Spinal cord (tissue), 10 donors: ENCODE results near the gene SHF. TPM values are rescaled to one million over a fixed set of nuclear protein-coding genes. Genes with fewer than 3 reads are reported as not detected.
"Not testable (repeated sequence)": the region's sequence is repeated elsewhere in the genome, so short reads cannot be mapped to it uniquely, and the experiment has no call there.

Source experiments
- DNase-seq, 6 donors: peaks; one replicate each; pipeline versions ENCODE4 v3.0.0 to v3.0.0-alpha.2; 2013 to 2015; ENCODE audit warnings: low spot score in 6 of 6, low read depth in 4 of 6
- H3K27ac ChIP-seq: one replicate; pipeline ENCODE4 v1.5.1; 2013; ENCODE audit warnings: low read depth, low read length, control low read depth
- H3K27me3 ChIP-seq: one replicate; pipeline ENCODE4 v1.6.1; 2013; ENCODE audit warnings: low read length; ENCODE audit not compliant: control insufficient read depth, insufficient read depth
- H3K36me3 ChIP-seq: one replicate; pipeline ENCODE4 v1.6.1; 2013; ENCODE audit warnings: low read length; ENCODE audit not compliant: control insufficient read depth, insufficient read depth
- H3K4me1 ChIP-seq: one replicate; pipeline ENCODE4 v1.6.1; 2013; ENCODE audit warnings: low read length; ENCODE audit not compliant: control insufficient read depth, insufficient read depth
- H3K4me3 ChIP-seq: one replicate; pipeline ENCODE4 v1.5.1; 2013; ENCODE audit warnings: low read depth, low read length, control low read depth
- H3K9me3 ChIP-seq: one replicate; pipeline ENCODE4 v1.6.1; 2013; ENCODE audit warnings: low read length; ENCODE audit not compliant: control insufficient read depth, insufficient read depth
- WGBS: methylation state at CpG from one replicate; pipeline ENCODE4 v1.1.5; 2013; ENCODE audit warnings: missing lambda C conversion rate; ENCODE audit not compliant: insufficient coverage; 5-methylcytosine and 5-hydroxymethylcytosine counted together
- long read RNA-seq, 4 donors: transcript quantifications; one replicate each; lab custom pipeline, GENCODE V29; 2026
- polyA plus RNA-seq, 2 donors: library from polyadenylated mRNA; unstranded; fragments of 120-200 nt; gene quantifications; one replicate each; pipeline ENCODE4 v1.2.1, GENCODE V29; 2013; ENCODE audit not compliant: insufficient read length in 2 of 2
- total RNA-seq, 2 donors: library from RNA; depleted of rRNA in 1 of 2; stranded (reverse); fragments of 120-200 nt in 1 of 2; fragments of >200 nt in 1 of 2; gene quantifications; one replicate each; pipeline versions ENCODE4 v1.2.3 to v1.2.4, GENCODE V29; 2013 to 2014
- donor health status: healthy.

The SHF gene
- total RNA-seq (10 to 100 TPM; 15.2 to 29.1 TPM), polyA plus RNA-seq (10 to 100 TPM; 60.1 to 73.3 TPM)
- long read RNA-seq, donor 1, partial matches to known transcripts: 0 of 3 reads
- long read RNA-seq, donor 1, other reads (novel, unspliced or antisense): 0 of 3 reads
- long read RNA-seq, donor 2, partial matches to known transcripts: 0 of 2 reads
- long read RNA-seq, donor 2, other reads (novel, unspliced or antisense): 0 of 2 reads
- long read RNA-seq, donor 3, partial matches to known transcripts: 0 of 1 reads
- long read RNA-seq, donor 3, other reads (novel, unspliced or antisense): 0 of 1 reads
- long read RNA-seq, donor 4, partial matches to known transcripts: 0 of 4 reads
- long read RNA-seq, donor 4, other reads (novel, unspliced or antisense): 0 of 4 reads

GRCh38 chr15:45187894-45188830 is at the start of gene SHF:
Gene SHF, minus strand, starts transcription at chr15:45187966. Its CDS starts 15 bp downstream, at chr15:45187951.
- DNase-seq: peak in 5 of 6 donors; percentile 68 to 97 (median 74)
- Histone ChIP-seq H3K9me3 (no peaks in the 10 kb centered on the region), H3K4me1 (peaks cover 46% of the 10 kb centered on the region), H3K4me3 (peak within 1 kb of the TSS; percentile 76), H3K36me3 (peaks cover 10% of the 10 kb centered on the region), H3K27ac (peak within 1 kb of the TSS; percentile 64), H3K27me3 (no peaks in the 10 kb centered on the region)
- WGBS: under 1% methylated on average over 34 of the region's 57 CpGs

DNA sequence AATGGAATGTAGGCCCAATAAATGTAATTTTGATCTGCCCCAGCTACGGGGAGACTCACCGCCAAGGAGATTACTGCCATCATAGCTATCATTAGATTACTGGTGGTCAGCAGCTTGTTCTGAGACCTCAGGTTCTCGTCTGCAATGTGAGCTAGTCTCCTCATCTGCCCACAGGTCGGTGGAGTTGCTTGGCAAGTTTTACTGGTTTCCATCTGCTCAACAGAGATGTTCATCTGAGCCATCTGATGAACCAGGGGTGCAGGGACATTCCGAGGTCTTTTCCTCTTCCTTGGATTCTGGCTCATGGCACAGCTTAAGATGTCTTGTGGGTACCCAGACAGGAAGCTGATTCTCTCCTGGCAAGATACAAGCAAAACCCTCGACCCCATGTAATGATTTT is 49.0 kb upstream of the SHF start:
- not testable (repeated sequence) for H3K27me3 ChIP-seq, H3K36me3 ChIP-seq, H3K4me1 ChIP-seq, DNase-seq, H3K9me3 ChIP-seq, H3K4me3 ChIP-seq, H3K27ac ChIP-seq
- WGBS: 56% methylated on average over 6 of the region's 6 CpGs

GRCh38 chr15:45234562-45235235 is 46.9 kb upstream of the SHF start:
- H3K9me3 ChIP-seq: peaks cover 3% of the 10 kb centered on the region

GRCh38 chr15:45231864-45232562 is 44.2 kb upstream of the SHF start:
- WGBS: 83% methylated on average over 1 of the region's 4 CpGs
- no peak for DNase-seq
- Histone ChIP-seq H3K4me1 (no peaks in the 10 kb centered on the region), H3K4me3 (no peak overlapping the region), H3K36me3 (no peaks in the 10 kb centered on the region), H3K9me3 (peaks cover 3% of the 10 kb centered on the region), H3K27me3 (no peaks in the 10 kb centered on the region), H3K27ac (no peak overlapping the region)

More at GRCh38 chr15:45234562-45235235, 46.9 kb upstream of the SHF start:
- no peaks in the 10 kb centered on the region for H3K4me1 ChIP-seq
- no peak overlapping the region for H3K27ac ChIP-seq
- H3K4me3 ChIP-seq: no peak overlapping the region
- H3K27me3 ChIP-seq: no peaks in the 10 kb centered on the region
- H3K36me3 ChIP-seq: no peaks in the 10 kb centered on the region
- DNase-seq: no peak
- WGBS: 96% methylated on average over 5 of the region's 11 CpGs

DNA sequence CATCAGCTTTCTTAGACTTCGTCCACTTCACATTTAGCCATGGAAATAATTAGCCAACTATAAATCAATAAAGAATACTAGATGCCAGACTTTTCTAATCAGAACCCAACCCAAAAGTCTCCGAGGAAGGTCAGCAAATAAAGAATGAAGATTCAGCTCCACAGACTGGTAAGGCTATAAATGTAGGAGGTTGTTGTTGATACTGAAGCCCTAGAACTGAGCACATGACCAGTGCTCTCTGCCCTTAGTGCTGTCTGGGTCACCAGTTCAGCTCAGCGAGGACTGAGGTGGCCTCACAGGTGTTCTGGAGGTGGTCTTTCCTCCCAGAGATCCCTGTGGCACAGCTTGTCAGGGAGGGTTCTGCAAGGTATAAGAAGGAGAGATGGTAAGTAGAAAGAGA is 43.4 kb upstream of the SHF start:
- Histone ChIP-seq H3K4me1 (no peaks in the 10 kb centered on the region), H3K36me3 (no peaks in the 10 kb centered on the region), H3K27ac (no peak overlapping the region), H3K4me3 (no peak overlapping the region), H3K27me3 (no peaks in the 10 kb centered on the region), H3K9me3 (peaks cover 3% of the 10 kb centered on the region)
- DNase-seq: no peak
- 83% methylated on average over 1 of the region's 3 CpGs for WGBS

DNA sequence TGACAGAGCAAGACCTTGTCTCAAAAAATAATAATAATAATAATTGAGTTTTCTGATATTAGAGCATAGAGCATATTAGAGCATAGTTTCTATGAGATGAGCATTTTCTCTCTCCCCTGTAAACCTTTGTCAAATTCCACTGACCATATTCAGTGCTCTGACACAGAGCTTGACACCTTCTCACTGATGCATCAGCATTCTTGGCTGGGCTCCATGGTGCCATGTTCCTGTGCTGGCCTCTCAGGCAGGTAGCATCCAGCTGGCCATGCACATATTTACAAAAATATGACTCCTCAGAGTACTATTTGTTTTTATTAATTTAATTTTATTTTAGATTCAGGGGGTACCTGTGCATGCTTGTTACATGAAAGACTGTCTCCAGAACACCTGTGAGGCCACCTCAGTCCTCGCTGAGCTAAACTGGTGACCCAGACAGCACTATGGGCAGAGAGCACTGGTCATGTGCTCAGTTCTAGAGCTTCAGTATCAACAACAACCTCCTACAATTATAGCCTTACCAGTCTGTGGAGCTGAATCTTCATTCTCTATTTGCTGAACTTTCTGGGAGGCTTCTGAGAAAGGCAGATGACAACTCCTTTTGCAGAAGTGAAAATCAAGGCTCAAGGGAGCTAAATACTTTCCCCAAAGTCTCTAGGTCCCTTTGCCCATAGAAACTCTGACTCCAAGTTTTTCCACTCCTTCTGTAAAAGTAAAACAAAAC is 42.6 kb upstream of the SHF start:
- Histone ChIP-seq H3K27ac (no peak overlapping the region), H3K27me3 (no peaks in the 10 kb centered on the region), H3K4me3 (no peak overlapping the region), H3K9me3 (peaks cover 3% of the 10 kb centered on the region), H3K36me3 (no peaks in the 10 kb centered on the region), H3K4me1 (no peaks in the 10 kb centered on the region)
- 0% methylated on average over 1 of the region's 1 CpG for WGBS
- DNase-seq: no peak

GRCh38 chr15:45228931-45229330 is 41.2 kb upstream of the SHF start:
- Histone ChIP-seq H3K27me3 (no peaks in the 10 kb centered on the region), H3K27ac (no peak overlapping the region), H3K4me1 (no peaks in the 10 kb centered on the region), H3K9me3 (no peaks in the 10 kb centered on the region), H3K36me3 (no peaks in the 10 kb centered on the region), H3K4me3 (no peak overlapping the region)
- WGBS: 67% methylated on average over 3 of the region's 5 CpGs
- DNase-seq: no peak

DNA sequence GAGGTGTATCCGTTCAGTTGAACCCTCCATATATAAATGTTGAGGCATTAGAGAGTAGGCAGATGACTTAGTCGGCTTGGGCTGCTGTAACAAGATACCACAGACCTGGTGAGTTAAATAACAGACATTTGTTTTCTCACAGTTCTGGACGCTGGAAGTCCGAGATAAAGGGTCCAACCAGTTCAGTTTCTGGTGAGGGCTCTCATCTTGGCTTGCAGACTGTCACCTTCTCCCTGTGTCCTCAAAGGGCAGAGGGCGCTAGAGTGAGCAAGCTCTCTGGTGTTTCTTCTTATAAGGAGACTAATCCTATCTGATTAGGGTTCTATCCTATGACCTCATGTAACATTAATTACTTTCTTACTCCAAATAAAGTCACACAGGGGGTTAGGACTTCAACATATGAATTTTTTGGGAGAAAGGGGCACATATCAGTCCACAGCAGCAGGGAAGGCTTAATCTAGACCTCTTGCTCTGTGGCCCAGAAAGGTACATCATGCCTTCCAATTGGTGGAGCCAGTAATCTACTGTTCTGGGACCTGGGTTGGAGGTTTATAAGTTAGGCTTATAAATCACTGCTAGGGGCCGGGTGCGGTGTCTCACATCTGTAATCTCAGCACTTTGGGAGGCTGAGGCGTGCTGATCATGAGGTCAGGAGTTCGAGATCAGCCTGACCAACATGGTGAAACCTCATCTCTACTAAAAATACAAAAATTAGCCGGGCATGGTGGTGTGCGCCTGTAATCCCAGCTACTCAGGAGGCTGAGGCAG is 37.9 kb upstream of the SHF start:
- Histone ChIP-seq H3K36me3 (no peaks in the 10 kb centered on the region), H3K9me3 (no peaks in the 10 kb centered on the region), H3K27ac (no peak overlapping the region), H3K4me3 (no peak overlapping the region), H3K4me1 (no peaks in the 10 kb centered on the region), H3K27me3 (no peaks in the 10 kb centered on the region)
- 50% methylated on average over 2 of the region's 11 CpGs for WGBS
- no peak for DNase-seq
